ENCODE results near the gene ANXA4.
"Not testable (repeated sequence)": the region's sequence is repeated elsewhere in the genome, so short reads cannot be mapped to it uniquely, and the experiment has no call there.

The ANXA4 gene

GRCh38 chr2:69780921-69781320 lies 39.0 kb downstream of the ANXA4 start:
- no peak for DNase-seq

GRCh38 chr2:69781321-69782248 lies 39.7 kb downstream of the ANXA4 start:
- DNase-seq: no peak

- DNase-seq: no peak
These were observed 42.3 kb downstream of the ANXA4 start for GRCh38 chr2:69784228-69784627.

GRCh38 chr2:69785358-69785757 lies 43.4 kb downstream of the ANXA4 start:
- no peak for DNase-seq

GRCh38 chr2:69786052-69786560 lies 44.2 kb downstream of the ANXA4 start:
- no peak for DNase-seq

- DNase-seq: no peak
These were observed 47.3 kb downstream of the ANXA4 start for GRCh38 chr2:69789175-69789721.

GRCh38 chr2:69789772-69790600 lies 48.1 kb downstream of the ANXA4 start:
- no peak for DNase-seq

- DNase-seq: no peak
These were observed 48.6 kb downstream of the ANXA4 start for GRCh38 chr2:69790601-69790959.

- DNase-seq: no peak
These were observed 49.1 kb downstream of the ANXA4 start for GRCh38 chr2:69791045-69791444.

GRCh38 chr2:69796174-69796573 lies 54.2 kb downstream of the ANXA4 start:
- no peak for DNase-seq

- no peak for DNase-seq
These were observed 55.3 kb downstream of the ANXA4 start for GRCh38 chr2:69797235-69797634.

- DNase-seq: no peak
These were observed 55.9 kb downstream of the ANXA4 start for GRCh38 chr2:69797836-69798289.

GRCh38 chr2:69798290-69798908 lies 56.5 kb downstream of the ANXA4 start:
- DNase-seq: no peak

- no peak for DNase-seq
These were observed 57.1 kb downstream of the ANXA4 start for GRCh38 chr2:69798909-69799526.

GRCh38 chr2:69801745-69802290 lies 59.9 kb downstream of the ANXA4 start:
- no peak for DNase-seq

- not testable (repeated sequence) for DNase-seq
These were observed 60.9 kb downstream of the ANXA4 start for GRCh38 chr2:69802781-69803367.

GRCh38 chr2:69804416-69804815 lies 62.5 kb downstream of the ANXA4 start:
- DNase-seq: no peak

GRCh38 chr2:69805887-69806286 lies 64.0 kb downstream of the ANXA4 start:
- no peak for DNase-seq

GRCh38 chr2:69807821-69808540 lies 66.0 kb downstream of the ANXA4 start:
- DNase-seq: no peak

- DNase-seq: no peak
These were observed 68.6 kb downstream of the ANXA4 start for GRCh38 chr2:69810550-69810949.

GRCh38 chr2:69811018-69811417 lies 69.1 kb downstream of the ANXA4 start:
- no peak for DNase-seq
